ENCODE data around the gene DYRK1A.
A peak's percentile ranks its signal among the peaks of the same experiment; 100 is the strongest.

Gene DYRK1A

GRCh38 chr21:37412603-37413360 lies 46.2 kb downstream of the DYRK1A start:
- Histone ChIP-seq H2BK120ac (ENCODE audit: low read depth, low read length) (no peak overlapping the region), H3K9me3 (ENCODE audit: control insufficient read depth, low read length) (no peaks in the 10 kb centered on the region), H3K27me3 (ENCODE audit: control insufficient read depth in 1 of 2, insufficient read depth in 1 of 2, low read length in 2 of 2) (no peaks in the 10 kb centered on the region), H4K91ac (ENCODE audit: low read length) (no peak overlapping the region), H3K14ac (ENCODE audit: low read length in 2 of 2) (no peak overlapping the region), H2AK5ac (ENCODE audit: low read length, severe bottlenecking) (no peak overlapping the region), H3K79me1 (replicated peaks; ENCODE audit: low read length, poor library complexity, severe bottlenecking) (peaks cover 1% of the 10 kb centered on the region), H3K36me3 (ENCODE audit: control insufficient read depth in 1 of 2, insufficient read depth in 2 of 2, low read depth in 1 of 2, low read length in 2 of 2) (no peaks in the 10 kb centered on the region), H3K4me2 (ENCODE audit: low read length, poor library complexity, severe bottlenecking) (no peak overlapping the region), H2BK12ac (ENCODE audit: low read length in 2 of 2) (no peak overlapping the region), H3K18ac (ENCODE audit: low read depth in 1 of 2, low read length in 2 of 2) (no peak overlapping the region), H3K4me3 (ENCODE audit: insufficient read depth in 1 of 2, low read depth in 1 of 2, low read length in 2 of 2) (peak overlapping the region in 1 of 2 experiments; percentile 52), H3K23ac (ENCODE audit: low read length in 2 of 2) (no peak overlapping the region), H3K4me1 (ENCODE audit: control insufficient read depth, insufficient read depth, low read depth, low read length) (peaks cover 4% of the 10 kb centered on the region), H2BK15ac (ENCODE audit: low read depth, poor library complexity, severe bottlenecking) (no peak overlapping the region), H3K27ac (ENCODE audit: low read length, poor library complexity, severe bottlenecking) (peak overlapping the region; percentile 40), H4K8ac (ENCODE audit: low read length) (no peak overlapping the region), H2BK5ac (ENCODE audit: low read depth, low read length, poor library complexity, severe bottlenecking) (no peak overlapping the region), H3K9ac (ENCODE audit: low read length) (peak overlapping the region; percentile 72), H2AFZ (ENCODE audit: low read depth, low read length) (no peak overlapping the region), H3K4ac (ENCODE audit: low read depth in 1 of 2, low read length in 2 of 2) (no peak overlapping the region)
- DNase-seq = peak; percentile 16
- 89% methylated on average over 3 of the region's 4 CpGs for WGBS

GRCh38 chr21:37413553-37414291 lies 47.1 kb downstream of the DYRK1A start:
- Histone ChIP-seq H3K23ac (ENCODE audit: low read length in 2 of 2) (no peak overlapping the region), H3K9me3 (ENCODE audit: control insufficient read depth, low read length) (no peaks in the 10 kb centered on the region), H4K8ac (ENCODE audit: low read length) (no peak overlapping the region), H3K4me2 (ENCODE audit: low read length, poor library complexity, severe bottlenecking) (no peak overlapping the region), H3K14ac (ENCODE audit: low read length in 2 of 2) (no peak overlapping the region), H3K4me3 (ENCODE audit: insufficient read depth in 1 of 2, low read depth in 1 of 2, low read length in 2 of 2) (no peak overlapping the region), H2BK120ac (ENCODE audit: low read depth, low read length) (no peak overlapping the region), H3K9ac (ENCODE audit: low read length) (peak overlapping the region; percentile 70), H3K18ac (ENCODE audit: low read depth in 1 of 2, low read length in 2 of 2) (no peak overlapping the region), H3K4ac (ENCODE audit: low read depth in 1 of 2, low read length in 2 of 2) (no peak overlapping the region), H2BK15ac (ENCODE audit: low read depth, poor library complexity, severe bottlenecking) (no peak overlapping the region), H2AFZ (ENCODE audit: low read depth, low read length) (no peak overlapping the region), H2AK5ac (ENCODE audit: low read length, severe bottlenecking) (no peak overlapping the region), H3K4me1 (ENCODE audit: control insufficient read depth, insufficient read depth, low read depth, low read length) (peaks cover 3% of the 10 kb centered on the region), H2BK5ac (ENCODE audit: low read depth, low read length, poor library complexity, severe bottlenecking) (no peak overlapping the region), H3K27me3 (ENCODE audit: control insufficient read depth in 1 of 2, insufficient read depth in 1 of 2, low read length in 2 of 2) (no peaks in the 10 kb centered on the region), H2BK12ac (ENCODE audit: low read length in 2 of 2) (no peak overlapping the region), H3K27ac (ENCODE audit: low read length, poor library complexity, severe bottlenecking) (peak overlapping the region; percentile 7), H3K79me1 (replicated peaks; ENCODE audit: low read length, poor library complexity, severe bottlenecking) (peaks cover 1% of the 10 kb centered on the region), H3K36me3 (ENCODE audit: control insufficient read depth in 1 of 2, insufficient read depth in 2 of 2, low read depth in 1 of 2, low read length in 2 of 2) (no peaks in the 10 kb centered on the region), H4K91ac (ENCODE audit: low read length) (no peak overlapping the region)
- 100% methylated on average over 4 of the region's 5 CpGs for WGBS
- DNase-seq = no peak

GRCh38 chr21:37414292-37415253 lies 48.0 kb downstream of the DYRK1A start:
- 93% methylated on average over 3 of the region's 5 CpGs for WGBS
- Histone ChIP-seq H3K4me1 (ENCODE audit: control insufficient read depth, insufficient read depth, low read depth, low read length) (no peaks in the 10 kb centered on the region), H3K18ac (ENCODE audit: low read depth in 1 of 2, low read length in 2 of 2) (no peak overlapping the region), H3K23ac (ENCODE audit: low read length in 2 of 2) (no peak overlapping the region), H2AFZ (ENCODE audit: low read depth, low read length) (no peak overlapping the region), H3K9ac (ENCODE audit: low read length) (no peak overlapping the region), H3K4me3 (ENCODE audit: insufficient read depth in 1 of 2, low read depth in 1 of 2, low read length in 2 of 2) (no peak overlapping the region), H3K4ac (ENCODE audit: low read depth in 1 of 2, low read length in 2 of 2) (no peak overlapping the region), H3K9me3 (ENCODE audit: control insufficient read depth, low read length) (no peaks in the 10 kb centered on the region), H2BK15ac (ENCODE audit: low read depth, poor library complexity, severe bottlenecking) (no peak overlapping the region), H3K27ac (ENCODE audit: low read length, poor library complexity, severe bottlenecking) (no peak overlapping the region), H3K14ac (ENCODE audit: low read length in 2 of 2) (no peak overlapping the region), H2BK120ac (ENCODE audit: low read depth, low read length) (no peak overlapping the region), H4K91ac (ENCODE audit: low read length) (no peak overlapping the region), H3K4me2 (ENCODE audit: low read length, poor library complexity, severe bottlenecking) (no peak overlapping the region), H2AK5ac (ENCODE audit: low read length, severe bottlenecking) (no peak overlapping the region), H3K36me3 (ENCODE audit: control insufficient read depth in 1 of 2, insufficient read depth in 2 of 2, low read depth in 1 of 2, low read length in 2 of 2) (no peaks in the 10 kb centered on the region), H3K79me1 (replicated peaks; ENCODE audit: low read length, poor library complexity, severe bottlenecking) (peaks cover 1% of the 10 kb centered on the region), H2BK5ac (ENCODE audit: low read depth, low read length, poor library complexity, severe bottlenecking) (no peak overlapping the region), H4K8ac (ENCODE audit: low read length) (no peak overlapping the region), H3K27me3 (ENCODE audit: control insufficient read depth in 1 of 2, insufficient read depth in 1 of 2, low read length in 2 of 2) (no peaks in the 10 kb centered on the region), H2BK12ac (ENCODE audit: low read length in 2 of 2) (no peak overlapping the region)
- no peak for DNase-seq

All from mesenchymal stem cell (in vitro differentiated cells and primary cell).